RWPE1 (cell line): ENCODE measurements around the gene MYH14.

Experiments
- CTCF ChIA-PET: fragments of 350-600 bp; sonication (Branson Sonifier 250); formaldehyde crosslinking; extraction: SDS; loops from one replicate; lab custom pipeline; 2021; lab: Yijun Ruan, JAX
- POLR2A ChIA-PET: fragments of 400-600 bp; formaldehyde crosslinking; extraction: SDS; loops from one replicate; lab custom pipeline; 2020; ENCODE audit warnings: antibody characterized with exemption; ENCODE audit not compliant: low non-redundant PET; lab: Yijun Ruan, JAX
- DNase-seq: peaks from one replicate; pipeline ENCODE4 v3.0.0; 2012; ENCODE audit warnings: low spot score
- H3K27ac ChIP-seq: fragments of 450-650 bp; 2 replicates; pipeline ENCODE4 v1.5.1; 2017
- CTCF ChIP-seq: fragments of 450-650 bp; conservative IDR thresholded peaks from 2 replicates; pipeline ENCODE4 v1.5.1; 2017; ENCODE audit warnings: low read depth, mild to moderate bottlenecking

Gene MYH14

GRCh38 chr19:50312967-50313811 is 109.8 kb downstream of the MYH14 start:
- POLR2A ChIA-PET = interaction anchor here (0.5 kb wide), 1 partner anchor 15 kb away, joined by 3 read pairs; no protein-coding TSS in a partner anchor
- no peak overlapping the region for H3K27ac ChIP-seq
- no peak for DNase-seq
- CTCF ChIA-PET = interaction anchor here (1.4 kb wide), 2 partner anchors 15 to 54 kb away, joined by 4 to 5 read pairs; no protein-coding TSS in a partner anchor
- TF ChIP-seq CTCF = no peak

DNA sequence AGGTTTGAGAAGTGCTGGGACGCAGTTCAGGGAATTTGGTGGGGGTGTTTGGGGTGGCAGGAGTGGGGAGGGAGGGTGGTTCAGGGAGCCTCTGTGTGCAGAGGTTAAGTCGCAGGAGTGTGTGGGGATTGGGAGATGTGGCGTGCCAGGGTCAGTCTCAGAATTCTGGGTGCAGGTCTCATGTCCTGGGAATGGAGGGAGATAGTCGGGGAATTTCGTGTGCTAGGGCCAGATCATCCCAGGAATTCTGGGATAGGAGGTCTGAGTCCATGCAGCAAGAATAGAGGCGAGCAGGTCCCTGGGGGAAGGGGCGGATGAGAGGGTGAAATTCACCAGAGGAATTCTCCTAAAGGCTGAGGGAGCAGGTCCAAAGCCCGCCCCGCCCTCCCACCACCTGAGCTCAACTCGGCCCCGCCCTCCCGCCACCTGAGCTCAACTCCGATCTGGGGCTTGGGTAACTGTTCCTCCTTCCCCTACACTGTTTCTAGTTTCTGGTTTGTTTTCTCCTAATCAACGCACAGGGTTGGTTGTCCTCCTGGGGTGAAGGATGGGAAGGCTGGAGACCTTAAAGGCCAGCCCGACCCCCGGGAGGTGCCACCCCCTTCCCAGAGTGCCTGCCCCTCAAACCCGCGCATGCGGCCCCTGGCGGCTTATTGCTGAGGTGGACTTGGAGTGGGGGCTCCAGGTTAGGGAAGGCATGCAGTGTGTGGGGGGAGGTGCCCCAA is 110.6 kb downstream of the MYH14 start:
- POLR2A ChIA-PET = interaction anchor here (0.5 kb wide), 1 partner anchor 14 kb away, joined by 3 read pairs; no protein-coding TSS in a partner anchor

GRCh38 chr19:50314724-50315708 is 111.6 kb downstream of the MYH14 start:
- CTCF ChIA-PET = interaction anchor here (0.6 to 0.8 kb wide), 2 partner anchors 13 to 160 kb away, joined by 3 to 4 read pairs; no protein-coding TSS in a partner anchor
- POLR2A ChIA-PET = no interaction called here
- no peak for TF ChIP-seq CTCF
- H3K27ac ChIP-seq = no peak overlapping the region
- DNase-seq = no peak

More for the DNA sequence above, 110.6 kb downstream of the MYH14 start:
- TF ChIP-seq CTCF = no peak
- H3K27ac ChIP-seq = no peak overlapping the region
- CTCF ChIA-PET = interaction anchor here (0.6 kb wide), 1 partner anchor 159 kb away, joined by 4 read pairs; no protein-coding TSS in a partner anchor
- no peak for DNase-seq

DNA sequence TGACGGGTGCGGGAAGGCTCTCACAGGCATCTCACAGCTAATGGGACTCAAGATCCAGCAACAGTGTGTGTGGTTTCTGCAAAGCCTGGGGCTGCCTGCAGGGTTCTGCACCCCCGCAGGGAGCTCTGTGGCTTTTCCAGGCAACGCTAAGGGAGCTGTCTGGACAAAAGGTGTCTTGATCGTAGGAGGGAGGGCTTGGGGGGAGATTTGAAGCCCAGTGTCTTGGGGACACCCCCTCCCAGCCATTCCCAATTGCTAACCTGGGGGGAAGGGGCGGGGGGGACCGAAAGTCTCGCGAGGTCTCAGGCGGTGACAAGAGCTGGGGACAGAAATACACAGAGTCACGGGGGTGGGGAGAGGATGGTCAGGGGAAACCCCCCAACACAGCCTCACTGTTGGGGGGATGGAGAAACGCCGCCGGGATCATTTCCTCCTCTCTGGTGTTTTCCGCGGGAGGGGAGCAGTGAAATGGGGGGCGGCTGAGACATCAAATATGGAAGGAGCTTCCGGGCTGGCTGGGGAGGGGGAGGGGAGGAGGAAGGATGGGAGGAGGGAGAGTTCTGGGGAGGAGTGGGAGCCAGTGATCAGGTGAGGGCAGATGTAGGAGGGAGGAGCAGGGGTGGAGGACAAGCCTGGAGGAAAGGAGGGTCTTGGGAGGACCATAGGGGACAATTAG is 112.5 kb downstream of the MYH14 start:
- no peak overlapping the region for H3K27ac ChIP-seq
- TF ChIP-seq CTCF = no peak
- ChIA-PET POLR2A (interaction anchor here (0.6 kb wide), 1 partner anchor 8 kb away, joined by 3 read pairs; no protein-coding TSS in a partner anchor), CTCF (interaction anchor here (0.8 kb wide), 1 partner anchor 12 kb away, joined by 3 read pairs; no protein-coding TSS in a partner anchor)
- DNase-seq = no peak

DNA sequence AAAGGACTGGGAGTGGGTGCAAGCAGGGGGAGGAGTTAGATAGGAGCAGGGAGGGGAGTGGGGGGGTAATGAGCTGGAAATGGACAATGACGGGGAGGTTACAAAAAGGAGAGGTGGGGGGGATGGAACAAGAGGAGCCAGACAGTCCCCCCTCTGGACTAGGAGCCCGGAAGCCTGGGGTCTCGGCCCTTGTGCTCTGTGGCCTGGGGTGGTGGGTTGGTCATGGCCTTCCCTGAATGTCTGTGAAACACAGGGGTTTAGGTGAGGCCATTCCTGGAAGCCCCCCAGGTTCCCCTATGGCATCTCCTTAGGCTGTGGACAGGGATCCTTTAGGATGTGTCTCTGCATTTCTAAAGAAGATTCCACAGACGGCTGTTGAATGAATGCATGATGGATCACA is 113.7 kb downstream of the MYH14 start:
- POLR2A ChIA-PET = no interaction called here
- CTCF ChIA-PET = no interaction called here
- H3K27ac ChIP-seq = no peak overlapping the region
- TF ChIP-seq CTCF = no peak
- no peak for DNase-seq
